HEK293 (cell line): ENCODE data around the gene STX18.
"Not testable (repeated sequence)": the region's sequence is repeated elsewhere in the genome, so short reads cannot be mapped to it uniquely, and the experiment has no call there.

Experiments used
- KLF10 ChIP-seq: fragments of 450-650 bp; IDR thresholded peaks from 2 replicates; pipeline ENCODE4 v1.5.1; 2018; ENCODE audit warnings: missing biosample characterization, mild to moderate bottlenecking, missing genetic modification characterization
- KLF7 ChIP-seq: fragments of 450-650 bp; formaldehyde crosslinking; IDR thresholded peaks from 2 replicates; pipeline ENCODE4 v1.5.1; 2016; ENCODE audit warnings: missing biosample characterization, missing genetic modification characterization, borderline replicate concordance
- ZBTB8A ChIP-seq: fragments of 450-650 bp; formaldehyde crosslinking; IDR thresholded peaks from 2 replicates; pipeline ENCODE4 v1.5.1; 2016; ENCODE audit warnings: missing biosample characterization, missing genetic modification characterization
- ZNF19 ChIP-seq: fragments of 450-650 bp; formaldehyde crosslinking; IDR thresholded peaks from 2 replicates; pipeline ENCODE4; 2016; ENCODE audit warnings: missing biosample characterization, missing genetic modification characterization, low read depth
- ZNF423 ChIP-seq: fragments of 450-650 bp; formaldehyde crosslinking; IDR thresholded peaks from 2 replicates; pipeline ENCODE4 v1.5.1; 2016; ENCODE audit warnings: missing biosample characterization, missing genetic modification characterization
- TF ChIP-seq, protein P1 (sequence below): fragments of 450-650 bp; formaldehyde crosslinking; conservative IDR thresholded peaks from 2 replicates; pipeline ENCODE4 v1.5.1; 2016; ENCODE audit warnings: low read depth, missing biosample characterization, missing genetic modification characterization
- TF ChIP-seq, protein P2 (sequence below): fragments of 450-650 bp; formaldehyde crosslinking; optimal IDR thresholded peaks from 2 replicates; pipeline ENCODE3; 2016; ENCODE audit warnings: missing biosample characterization, mild to moderate bottlenecking, missing genetic modification characterization
- TF ChIP-seq, protein P3 (sequence below): fragments of 450-650 bp; formaldehyde crosslinking; IDR thresholded peaks from 2 replicates; pipeline ENCODE4 v1.5.1; 2016; ENCODE audit warnings: missing biosample characterization, missing genetic modification characterization
- TF ChIP-seq, protein P4 (sequence below): sonication (generic); formaldehyde crosslinking; IDR thresholded peaks from 2 replicates; pipeline ENCODE4 v1.8.1; 2022; ENCODE audit warnings: mild to moderate bottlenecking, moderate library complexity, missing genetic modification reagents

GRCh38 chr4:4550161-4550560 is 8.3 kb upstream of the STX18 start:
- not testable (repeated sequence) for TF ChIP-seq ZNF19 (tag by site-specific recombination); ZBTB8A (tag by site-specific recombination); KLF7 (tag by site-specific recombination); ZNF423 (tag by site-specific recombination); KLF10
- TF ChIP-seq, protein P1, sequence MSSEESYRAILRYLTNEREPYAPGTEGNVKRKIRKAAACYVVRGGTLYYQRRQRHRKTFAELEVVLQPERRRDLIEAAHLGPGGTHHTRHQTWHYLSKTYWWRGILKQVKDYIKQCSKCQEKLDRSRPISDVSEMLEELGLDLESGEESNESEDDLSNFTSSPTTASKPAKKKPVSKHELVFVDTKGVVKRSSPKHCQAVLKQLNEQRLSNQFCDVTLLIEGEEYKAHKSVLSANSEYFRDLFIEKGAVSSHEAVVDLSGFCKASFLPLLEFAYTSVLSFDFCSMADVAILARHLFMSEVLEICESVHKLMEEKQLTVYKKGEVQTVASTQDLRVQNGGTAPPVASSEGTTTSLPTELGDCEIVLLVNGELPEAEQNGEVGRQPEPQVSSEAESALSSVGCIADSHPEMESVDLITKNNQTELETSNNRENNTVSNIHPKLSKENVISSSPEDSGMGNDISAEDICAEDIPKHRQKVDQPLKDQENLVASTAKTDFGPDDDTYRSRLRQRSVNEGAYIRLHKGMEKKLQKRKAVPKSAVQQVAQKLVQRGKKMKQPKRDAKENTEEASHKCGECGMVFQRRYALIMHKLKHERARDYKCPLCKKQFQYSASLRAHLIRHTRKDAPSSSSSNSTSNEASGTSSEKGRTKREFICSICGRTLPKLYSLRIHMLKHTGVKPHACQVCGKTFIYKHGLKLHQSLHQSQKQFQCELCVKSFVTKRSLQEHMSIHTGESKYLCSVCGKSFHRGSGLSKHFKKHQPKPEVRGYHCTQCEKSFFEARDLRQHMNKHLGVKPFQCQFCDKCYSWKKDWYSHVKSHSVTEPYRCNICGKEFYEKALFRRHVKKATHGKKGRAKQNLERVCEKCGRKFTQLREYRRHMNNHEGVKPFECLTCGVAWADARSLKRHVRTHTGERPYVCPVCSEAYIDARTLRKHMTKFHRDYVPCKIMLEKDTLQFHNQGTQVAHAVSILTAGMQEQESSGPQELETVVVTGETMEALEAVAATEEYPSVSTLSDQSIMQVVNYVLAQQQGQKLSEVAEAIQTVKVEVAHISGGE, result not testable (repeated sequence)
- TF ChIP-seq, protein P2, sequence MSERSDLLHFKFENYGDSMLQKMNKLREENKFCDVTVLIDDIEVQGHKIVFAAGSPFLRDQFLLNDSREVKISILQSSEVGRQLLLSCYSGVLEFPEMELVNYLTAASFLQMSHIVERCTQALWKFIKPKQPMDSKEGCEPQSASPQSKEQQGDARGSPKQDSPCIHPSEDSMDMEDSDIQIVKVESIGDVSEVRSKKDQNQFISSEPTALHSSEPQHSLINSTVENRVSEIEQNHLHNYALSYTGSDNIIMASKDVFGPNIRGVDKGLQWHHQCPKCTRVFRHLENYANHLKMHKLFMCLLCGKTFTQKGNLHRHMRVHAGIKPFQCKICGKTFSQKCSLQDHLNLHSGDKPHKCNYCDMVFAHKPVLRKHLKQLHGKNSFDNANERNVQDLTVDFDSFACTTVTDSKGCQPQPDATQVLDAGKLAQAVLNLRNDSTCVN (tag by site-specific recombination), result not testable (repeated sequence)
- TF ChIP-seq, protein P3, sequence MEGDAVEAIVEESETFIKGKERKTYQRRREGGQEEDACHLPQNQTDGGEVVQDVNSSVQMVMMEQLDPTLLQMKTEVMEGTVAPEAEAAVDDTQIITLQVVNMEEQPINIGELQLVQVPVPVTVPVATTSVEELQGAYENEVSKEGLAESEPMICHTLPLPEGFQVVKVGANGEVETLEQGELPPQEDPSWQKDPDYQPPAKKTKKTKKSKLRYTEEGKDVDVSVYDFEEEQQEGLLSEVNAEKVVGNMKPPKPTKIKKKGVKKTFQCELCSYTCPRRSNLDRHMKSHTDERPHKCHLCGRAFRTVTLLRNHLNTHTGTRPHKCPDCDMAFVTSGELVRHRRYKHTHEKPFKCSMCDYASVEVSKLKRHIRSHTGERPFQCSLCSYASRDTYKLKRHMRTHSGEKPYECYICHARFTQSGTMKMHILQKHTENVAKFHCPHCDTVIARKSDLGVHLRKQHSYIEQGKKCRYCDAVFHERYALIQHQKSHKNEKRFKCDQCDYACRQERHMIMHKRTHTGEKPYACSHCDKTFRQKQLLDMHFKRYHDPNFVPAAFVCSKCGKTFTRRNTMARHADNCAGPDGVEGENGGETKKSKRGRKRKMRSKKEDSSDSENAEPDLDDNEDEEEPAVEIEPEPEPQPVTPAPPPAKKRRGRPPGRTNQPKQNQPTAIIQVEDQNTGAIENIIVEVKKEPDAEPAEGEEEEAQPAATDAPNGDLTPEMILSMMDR (tag by site-specific recombination), result not testable (repeated sequence)
- TF ChIP-seq, protein P4, sequence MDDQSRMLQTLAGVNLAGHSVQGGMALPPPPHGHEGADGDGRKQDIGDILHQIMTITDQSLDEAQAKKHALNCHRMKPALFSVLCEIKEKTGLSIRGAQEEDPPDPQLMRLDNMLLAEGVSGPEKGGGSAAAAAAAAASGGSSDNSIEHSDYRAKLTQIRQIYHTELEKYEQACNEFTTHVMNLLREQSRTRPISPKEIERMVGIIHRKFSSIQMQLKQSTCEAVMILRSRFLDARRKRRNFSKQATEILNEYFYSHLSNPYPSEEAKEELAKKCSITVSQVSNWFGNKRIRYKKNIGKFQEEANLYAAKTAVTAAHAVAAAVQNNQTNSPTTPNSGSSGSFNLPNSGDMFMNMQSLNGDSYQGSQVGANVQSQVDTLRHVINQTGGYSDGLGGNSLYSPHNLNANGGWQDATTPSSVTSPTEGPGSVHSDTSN (CRISPR knock-in tag), result not testable (repeated sequence)
